ENCODE measurements around the gene GABARAP.
A peak's percentile ranks its signal among the peaks of the same experiment; 100 is the strongest.

The GABARAP gene
- 6.6 to 10.2 (median 7.9) reads per million in 4 donors for total RNA-seq

DNA sequence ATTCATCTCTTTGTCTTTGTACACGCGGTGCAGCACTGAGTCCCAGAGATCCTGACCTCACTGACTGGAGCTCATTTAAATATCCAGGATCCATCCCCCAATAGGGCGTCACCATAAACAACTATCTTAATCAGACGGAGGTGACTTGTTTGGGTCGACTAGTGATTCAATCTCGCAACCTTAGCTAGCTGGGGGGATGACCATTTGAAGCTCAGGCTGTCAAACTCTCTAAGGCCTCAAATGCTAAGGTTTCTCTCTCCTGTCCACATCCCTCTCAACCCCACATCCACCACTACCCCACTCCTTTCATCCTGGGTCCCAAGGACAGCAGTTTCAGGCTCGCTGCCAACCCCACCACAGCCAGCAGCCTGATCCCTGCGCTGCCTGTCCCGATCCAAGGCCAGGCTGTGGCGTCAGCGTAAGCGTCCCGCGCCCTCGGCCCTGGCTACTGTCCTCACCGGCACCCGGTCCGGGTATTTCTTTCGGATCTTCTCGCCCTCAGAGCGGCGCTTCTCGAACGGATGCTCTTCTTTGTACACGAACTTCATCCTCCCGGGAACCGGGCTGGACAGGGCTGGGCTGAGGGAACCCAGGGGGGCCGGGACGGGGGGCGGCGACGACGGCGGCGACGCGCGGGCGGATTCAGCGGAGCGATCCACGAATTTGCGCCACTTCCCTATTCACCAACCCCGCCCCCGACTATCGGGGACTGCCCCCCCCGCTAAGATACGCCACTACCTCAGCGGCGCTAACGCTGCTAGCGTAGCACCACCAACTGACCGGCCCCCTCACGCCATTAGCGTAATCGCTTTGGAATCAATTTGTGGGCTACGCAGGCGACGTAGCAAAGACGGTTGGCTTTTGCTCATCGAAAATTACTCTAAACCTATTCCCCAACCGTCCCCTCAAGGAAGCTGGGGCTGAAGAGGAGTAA, at the start of gene GABARAP:
TSS of gene GABARAP (minus strand) at position 667 of the 934 bp plus-strand sequence. CDS start at position 548, 119 bp downstream.
- peak; percentile 80 to 94 (median 90) for DNase-seq

DNA sequence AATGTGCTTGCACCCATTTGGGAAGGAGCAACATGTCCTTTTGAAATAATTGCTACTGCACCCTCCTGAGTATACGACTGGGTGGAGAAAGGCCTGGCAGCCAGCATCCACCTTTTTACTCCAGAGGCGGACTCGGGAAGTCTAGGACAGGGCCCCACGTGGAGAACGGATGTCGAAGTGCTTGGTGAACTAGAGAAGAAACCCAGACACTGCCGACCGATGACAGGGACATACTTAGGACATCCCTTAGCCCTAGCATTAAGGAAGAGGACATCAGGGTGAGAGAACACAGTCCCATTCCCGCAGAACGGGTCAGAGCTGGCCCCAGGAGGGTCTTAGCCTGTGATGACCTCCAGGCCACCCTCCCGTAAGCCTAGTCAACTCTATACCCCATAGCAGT, 48.4 kb upstream of the GABARAP start:
- no peak for DNase-seq

DNA sequence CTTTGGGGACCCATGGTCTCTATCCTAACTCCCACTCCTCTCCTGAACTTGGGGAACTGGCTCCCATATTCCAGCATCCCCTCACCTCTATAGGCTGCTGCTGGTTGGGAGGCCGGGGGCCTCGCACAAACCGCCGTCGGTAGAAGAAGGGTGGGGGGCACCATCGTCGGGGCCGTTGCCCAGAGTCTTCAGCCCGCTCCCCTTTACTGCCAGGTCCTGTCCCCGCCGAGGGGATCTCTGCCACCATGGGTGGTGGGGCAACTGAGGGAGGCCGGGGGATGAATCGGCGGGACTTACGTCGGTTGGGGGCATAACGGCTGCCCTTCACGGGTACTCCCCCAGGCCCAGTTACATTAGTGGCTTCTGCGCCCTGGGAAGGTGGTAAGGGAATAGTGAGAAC, 47.9 kb upstream of the GABARAP start:
- no peak for DNase-seq

DNA sequence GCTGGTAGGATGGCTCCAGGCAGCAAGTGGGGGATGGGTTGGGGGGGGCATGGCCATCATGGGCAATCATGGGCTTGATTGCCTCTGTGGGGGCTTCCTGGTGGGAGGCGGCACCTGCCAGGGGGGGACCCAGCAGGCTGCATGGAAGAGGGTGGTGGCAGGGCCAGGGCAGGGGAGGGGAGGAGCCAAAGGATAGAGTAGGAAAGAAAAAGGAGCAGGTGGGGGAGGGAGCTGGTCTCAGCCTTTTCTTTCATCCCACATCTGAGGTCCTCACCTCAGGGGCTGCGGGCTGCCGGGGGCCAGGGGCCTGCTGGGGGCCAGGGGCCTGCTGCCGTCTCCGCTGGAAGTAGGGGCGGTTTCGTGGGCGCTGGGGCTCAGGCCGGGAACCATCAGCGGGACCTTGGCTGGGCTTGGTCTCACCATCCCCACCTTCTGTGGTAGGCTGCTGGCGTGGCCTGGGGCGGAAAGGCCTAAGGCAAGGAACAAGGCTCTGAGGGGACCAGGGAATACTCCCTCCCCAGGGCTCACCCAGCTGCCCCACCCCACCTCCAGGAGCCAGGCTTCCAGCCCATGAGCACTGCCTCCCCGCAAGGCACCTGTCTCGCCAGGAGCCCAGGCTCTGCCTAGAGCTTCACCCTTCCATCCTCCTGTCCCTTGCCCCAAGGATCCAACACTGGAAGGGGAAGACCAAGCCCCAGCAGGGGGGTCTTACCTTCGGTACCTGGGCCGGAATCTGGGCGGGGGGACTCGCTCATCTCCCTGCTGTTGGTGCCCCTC, 47.2 kb upstream of the GABARAP start:
- no peak for DNase-seq

DNA sequence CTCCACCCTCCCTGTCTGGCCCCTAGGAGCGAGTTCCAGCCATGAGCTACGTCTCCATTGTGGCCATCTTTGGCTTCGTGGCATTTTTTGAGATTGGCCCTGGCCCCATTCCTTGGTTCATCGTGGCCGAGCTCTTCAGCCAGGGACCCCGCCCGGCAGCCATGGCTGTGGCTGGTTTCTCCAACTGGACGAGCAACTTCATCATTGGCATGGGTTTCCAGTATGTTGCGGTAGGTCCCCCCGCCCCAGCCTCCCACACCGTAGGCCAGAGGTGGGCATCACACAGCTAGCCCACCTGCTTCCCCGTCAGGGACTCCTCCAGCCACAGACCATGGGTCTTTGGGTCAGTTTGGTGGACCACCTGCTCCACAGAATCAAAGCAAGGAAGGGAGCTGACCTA, 43.4 kb upstream of the GABARAP start:
- no peak for DNase-seq

DNA sequence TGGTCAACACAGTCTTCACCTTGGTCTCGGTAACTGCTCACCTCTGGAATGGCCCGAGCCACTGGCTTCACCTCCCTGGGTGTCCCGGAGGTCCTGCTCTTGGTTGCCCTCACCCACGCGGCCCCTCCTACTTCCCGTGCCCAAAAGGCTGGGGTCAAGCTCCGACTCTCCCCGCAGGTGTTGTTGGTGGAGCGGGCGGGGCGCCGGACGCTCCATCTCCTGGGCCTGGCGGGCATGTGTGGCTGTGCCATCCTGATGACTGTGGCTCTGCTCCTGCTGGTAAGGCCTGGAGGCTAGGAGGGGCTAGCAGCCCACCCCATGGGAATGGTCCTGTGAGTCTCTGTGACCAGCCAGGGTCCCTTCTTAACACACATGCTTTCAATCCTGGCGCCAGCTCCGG, 42.7 kb upstream of the GABARAP start:
- DNase-seq = no peak

DNA sequence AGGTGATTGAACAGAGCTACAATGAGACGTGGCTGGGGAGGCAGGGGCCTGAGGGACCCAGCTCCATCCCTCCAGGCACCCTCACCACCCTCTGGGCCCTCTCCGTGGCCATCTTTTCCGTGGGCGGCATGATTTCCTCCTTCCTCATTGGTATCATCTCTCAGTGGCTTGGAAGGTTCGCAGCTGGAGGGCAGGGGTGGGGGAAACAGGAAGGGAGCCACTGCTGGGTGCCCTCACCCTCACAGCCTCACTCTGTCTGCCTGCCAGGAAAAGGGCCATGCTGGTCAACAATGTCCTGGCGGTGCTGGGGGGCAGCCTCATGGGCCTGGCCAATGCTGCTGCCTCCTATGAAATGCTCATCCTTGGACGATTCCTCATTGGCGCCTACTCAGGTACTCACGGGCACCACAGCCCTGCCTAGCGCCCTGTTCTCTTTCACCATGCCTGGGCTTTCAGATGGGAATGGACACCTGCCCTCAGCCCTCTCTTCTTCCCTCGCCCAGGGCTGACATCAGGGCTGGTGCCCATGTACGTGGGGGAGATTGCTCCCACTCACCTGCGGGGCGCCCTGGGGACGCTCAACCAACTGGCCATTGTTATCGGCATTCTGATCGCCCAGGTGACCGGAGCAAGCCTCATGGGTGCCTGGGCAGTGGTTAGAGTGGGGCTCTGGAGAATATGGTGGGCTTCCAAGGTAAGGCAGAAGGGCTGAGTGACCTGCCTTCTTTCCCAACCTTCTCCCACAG, 41.4 kb upstream of the GABARAP start:
- no peak for DNase-seq

DNA sequence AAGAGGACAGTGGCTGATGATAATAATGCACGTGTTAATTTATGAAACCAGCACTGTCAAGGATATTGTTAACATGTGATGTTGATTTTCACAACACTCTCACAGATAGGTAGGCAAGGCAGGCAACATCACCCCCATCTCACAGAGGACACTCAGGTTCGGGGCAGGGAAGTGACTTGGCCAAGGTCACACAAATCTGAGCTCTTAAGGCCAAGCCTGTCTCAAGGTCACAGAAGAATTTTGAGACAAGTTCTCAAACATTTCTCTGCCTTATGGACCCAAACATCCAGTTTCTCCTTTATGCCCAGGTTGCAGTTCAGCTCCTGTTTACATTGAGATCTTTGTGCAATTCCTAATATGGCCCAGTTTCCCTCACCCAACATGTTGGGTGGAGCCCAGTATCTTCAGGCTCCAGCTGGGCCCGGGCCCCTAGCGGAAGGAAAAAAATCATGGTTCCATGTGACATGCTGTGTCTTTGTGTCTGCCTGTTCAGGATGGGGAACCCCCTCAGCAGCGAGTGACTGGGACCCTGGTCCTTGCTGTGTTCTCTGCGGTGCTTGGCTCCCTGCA, 40.6 kb upstream of the GABARAP start:
- no peak for DNase-seq

DNA sequence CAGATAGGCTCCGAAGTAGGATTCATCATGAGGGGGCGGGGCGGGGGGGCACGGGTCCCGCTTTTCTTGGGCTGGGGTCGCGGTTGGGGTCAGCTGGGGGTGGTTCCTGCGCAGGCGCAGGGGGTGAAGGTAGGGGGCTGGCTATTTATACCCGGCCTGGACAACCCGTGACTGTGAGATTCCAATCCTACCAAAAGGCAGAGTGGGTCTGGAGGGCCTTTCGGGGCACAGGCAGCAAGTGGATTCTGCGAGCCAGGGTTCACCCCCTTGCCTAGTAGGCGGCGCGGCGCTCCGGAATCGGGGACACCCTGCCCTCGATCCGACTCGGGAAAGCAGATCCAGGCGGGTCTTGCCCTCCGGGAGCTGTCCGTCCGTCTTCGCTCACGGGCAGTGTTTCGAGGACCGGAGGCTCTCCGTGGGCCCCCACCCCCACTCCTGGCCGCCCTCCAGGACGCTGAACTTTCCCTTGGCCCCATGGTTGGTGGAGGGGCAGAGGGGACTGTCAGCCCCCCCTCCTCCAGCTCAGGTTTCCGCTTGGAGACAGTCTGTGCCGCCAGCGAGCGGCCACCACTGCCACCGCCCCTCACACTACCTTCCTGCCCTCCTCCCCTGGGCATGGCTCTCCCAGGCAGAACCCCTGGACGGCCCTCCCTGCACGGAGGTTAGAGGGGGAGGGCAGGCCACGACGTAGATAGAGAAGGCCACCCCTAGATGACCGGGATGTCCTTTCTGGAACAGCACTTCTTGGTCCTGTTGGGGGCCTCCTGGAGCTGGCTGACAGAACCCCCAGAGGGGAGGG, 39.9 kb upstream of the GABARAP start:
- DNase-seq = no peak

DNA sequence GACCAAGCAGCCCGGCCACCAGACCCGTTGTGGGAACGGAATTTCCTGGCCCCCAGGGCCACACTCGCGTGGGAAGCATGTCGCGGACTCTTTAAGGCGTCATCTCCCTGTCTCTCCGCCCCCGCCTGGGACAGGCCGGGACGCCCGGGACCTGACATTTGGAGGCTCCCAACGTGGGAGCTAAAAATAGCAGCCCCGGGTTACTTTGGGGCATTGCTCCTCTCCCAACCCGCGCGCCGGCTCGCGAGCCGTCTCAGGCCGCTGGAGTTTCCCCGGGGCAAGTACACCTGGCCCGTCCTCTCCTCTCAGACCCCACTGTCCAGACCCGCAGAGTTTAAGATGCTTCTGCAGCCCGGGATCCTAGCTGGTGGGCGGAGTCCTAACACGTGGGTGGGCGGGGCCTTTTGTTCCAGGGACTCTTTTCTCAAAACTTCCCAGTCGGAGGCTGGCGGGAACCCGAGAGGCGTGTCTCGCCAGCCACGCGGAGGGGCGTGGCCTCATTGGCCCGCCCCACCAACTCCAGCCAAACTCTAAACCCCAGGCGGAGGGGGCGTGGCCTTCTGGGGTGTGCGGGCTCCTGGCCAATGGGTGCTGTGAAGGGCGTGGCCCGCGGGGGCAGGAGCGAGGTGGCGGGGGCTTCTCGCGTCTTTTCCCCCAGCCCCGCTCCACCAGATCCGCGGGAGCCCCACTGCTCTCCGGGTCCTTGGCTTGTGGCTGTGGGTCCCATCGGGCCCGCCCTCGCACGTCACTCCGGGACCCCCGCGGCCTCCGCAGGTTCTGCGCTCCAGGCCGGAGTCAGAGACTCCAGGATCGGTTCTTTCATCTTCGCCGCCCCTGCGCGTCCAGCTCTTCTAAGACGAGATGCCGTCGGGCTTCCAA, 39.1 kb upstream of the GABARAP start, which contains the start of gene SLC2A4:
TSS of gene SLC2A4 (plus strand) at position 645 of the 879 bp plus-strand sequence. CDS start at position 862, 217 bp downstream.
- peak; percentile 68 to 85 (median 74) for DNase-seq

DNA sequence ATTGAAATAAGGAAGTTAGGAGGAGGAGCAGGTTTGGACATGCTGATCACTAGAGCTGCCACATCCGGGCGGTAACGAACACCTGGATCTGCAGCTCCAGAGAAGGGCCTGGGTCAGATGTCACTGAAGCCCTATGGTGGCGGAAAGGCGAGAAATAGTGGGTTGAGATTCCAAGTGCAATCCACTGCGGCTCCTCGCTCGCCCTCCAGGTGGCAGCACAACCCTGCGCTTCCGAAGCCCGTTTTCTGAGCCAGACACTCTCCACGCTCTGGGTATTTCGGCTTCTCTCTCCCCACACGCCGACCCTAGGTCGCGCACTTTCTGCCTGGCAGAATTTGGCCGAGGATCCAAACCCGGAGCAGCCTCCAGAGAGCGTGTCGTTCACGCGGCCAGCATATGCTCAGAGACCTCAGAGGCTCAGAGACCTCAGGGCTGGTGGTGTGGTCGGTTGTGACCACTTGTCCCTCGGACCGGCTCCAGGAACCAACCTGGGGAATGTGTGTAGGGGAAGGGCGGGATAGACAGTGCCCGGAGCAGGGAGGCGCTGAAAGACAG, 38.3 kb upstream of the GABARAP start:
- DNase-seq = peak; percentile 67 to 83 (median 78)

DNA sequence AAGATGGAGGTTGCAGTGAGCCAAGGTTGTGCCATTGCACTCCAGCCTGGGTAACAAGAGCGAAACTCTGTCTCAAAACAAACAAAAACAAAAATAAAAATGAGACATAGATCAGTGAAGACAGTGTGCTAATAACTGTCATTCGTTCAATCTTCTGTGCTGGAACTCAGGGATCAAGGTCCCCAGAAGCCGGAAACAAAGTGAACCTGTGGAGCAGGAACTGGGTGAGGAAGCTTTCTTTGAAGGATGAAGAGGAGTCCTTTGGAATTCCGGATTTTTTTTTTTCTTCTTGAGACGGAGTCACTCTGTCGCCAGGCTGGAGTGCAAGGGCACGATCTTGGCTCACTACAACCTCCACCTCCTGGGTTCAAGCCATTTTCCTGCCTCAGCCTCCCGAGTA, 37.2 kb upstream of the GABARAP start:
- DNase-seq = no peak

DNA sequence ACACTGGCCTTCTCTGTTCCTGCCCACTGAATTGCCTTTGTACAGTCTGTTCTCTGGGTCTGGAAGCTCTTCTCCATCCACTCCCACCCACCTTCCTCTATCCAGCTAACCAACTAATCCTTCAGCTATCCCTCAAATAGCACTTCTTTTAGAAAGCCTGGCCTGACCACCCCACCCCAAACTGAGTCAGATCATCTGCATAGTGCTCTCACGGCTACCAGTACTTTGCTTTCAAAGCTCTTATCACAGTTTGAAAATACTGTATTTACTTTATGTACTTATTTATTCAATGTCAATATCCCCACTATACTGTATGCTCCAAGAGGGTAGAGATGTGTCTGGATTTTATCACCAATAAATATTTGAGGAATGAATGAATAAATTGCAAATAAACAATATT, 24.5 kb upstream of the GABARAP start:
- DNase-seq = no peak

DNA sequence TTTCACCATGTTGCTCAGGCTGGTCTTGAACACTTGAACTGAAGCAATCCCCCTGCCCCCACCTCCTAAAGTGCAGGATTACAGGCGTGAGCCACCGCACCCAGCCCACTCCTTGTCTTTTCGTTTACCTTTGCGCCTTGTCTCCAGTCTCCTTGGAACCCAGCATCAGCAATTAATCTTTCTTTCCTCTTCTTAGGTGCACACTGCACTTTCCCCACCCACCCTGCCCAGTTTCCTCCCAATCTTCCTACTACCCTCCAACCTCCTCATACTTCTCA, 21.5 kb upstream of the GABARAP start:
- no peak for DNase-seq

DNA sequence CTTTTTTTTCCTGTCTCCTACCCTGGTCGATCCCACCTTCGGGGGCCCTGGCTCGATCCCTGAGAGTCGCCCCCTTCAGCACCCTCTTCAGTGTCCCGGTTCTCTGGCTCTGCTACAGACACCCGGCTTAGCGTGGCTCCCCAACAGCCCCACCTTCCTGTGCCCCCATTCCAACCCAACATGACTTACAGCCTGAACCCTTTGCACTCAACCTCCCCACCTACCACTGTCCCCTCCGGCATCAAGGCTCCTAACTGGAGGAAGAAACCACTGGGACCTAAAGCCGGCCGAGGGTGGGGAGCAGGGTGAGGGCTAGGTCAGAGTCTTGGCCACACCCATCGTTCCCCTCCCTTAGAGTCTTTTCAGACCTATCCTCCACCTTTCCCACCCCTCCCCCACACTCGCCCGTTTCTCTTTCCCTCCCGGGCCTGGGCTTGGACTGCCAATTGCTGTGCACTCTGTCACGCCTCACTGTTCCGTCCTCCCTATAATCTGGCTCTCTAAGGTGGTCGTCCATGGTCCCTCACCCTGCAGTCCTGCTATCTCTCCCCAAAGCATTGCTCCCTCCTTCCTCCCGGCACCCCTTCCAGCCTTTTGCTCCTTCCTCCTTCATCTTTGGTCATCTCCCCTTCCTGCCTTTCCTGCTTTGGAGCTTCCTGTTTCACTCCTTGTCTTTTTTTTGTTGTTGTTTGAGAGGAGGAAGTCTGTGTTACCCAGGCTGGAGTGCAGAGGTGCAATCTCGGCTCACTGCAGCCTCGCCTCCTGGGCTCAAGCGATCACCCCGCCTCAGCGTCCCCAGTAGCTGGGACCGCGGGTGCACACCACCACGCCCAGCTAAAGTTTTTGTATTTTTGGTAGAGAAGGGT, 20.9 kb upstream of the GABARAP start:
- no peak for DNase-seq

DNA sequence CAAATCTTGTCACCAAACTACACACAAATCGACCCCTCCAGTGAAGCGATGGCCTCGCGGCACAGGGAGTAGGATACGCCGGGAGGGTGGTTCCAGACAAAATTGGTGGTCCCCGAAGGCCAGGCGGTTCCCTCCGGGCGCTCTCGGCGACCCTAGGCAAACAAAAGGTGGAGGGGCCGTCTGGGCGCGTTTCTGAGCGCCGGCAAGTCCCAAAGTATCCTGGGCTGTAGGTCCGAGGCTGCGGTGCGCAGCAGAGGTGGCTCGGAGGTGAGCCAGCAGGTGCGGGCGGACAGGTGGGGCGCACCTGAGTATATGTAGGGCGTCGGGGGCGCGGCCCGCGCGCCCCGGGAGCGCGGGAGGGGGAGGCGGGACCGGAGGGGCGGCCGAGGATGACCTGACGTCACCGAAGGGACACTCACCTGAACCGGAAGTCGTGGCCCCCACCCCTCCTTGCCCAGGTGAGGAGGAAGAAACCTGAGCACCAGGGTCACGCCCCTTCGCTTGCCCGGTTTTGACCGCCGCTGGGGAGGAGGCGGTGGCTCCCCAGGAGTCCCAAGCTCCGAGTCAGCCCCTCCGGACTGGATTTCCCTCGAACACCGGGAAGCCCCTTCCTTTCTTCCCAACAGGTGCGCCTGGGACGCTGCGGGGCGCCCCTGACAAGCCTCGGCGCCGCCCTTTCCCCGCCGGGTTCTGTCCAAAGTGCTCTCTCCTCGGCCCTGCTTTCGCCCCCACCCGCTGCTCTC, 20.1 kb upstream of the GABARAP start, which contains the start of gene CLDN7:
TSS of gene CLDN7 (minus strand) at position 287 of the 743 bp plus-strand sequence. CDS start 435 bp downstream, outside the sequence.
- DNase-seq = no peak

DNA sequence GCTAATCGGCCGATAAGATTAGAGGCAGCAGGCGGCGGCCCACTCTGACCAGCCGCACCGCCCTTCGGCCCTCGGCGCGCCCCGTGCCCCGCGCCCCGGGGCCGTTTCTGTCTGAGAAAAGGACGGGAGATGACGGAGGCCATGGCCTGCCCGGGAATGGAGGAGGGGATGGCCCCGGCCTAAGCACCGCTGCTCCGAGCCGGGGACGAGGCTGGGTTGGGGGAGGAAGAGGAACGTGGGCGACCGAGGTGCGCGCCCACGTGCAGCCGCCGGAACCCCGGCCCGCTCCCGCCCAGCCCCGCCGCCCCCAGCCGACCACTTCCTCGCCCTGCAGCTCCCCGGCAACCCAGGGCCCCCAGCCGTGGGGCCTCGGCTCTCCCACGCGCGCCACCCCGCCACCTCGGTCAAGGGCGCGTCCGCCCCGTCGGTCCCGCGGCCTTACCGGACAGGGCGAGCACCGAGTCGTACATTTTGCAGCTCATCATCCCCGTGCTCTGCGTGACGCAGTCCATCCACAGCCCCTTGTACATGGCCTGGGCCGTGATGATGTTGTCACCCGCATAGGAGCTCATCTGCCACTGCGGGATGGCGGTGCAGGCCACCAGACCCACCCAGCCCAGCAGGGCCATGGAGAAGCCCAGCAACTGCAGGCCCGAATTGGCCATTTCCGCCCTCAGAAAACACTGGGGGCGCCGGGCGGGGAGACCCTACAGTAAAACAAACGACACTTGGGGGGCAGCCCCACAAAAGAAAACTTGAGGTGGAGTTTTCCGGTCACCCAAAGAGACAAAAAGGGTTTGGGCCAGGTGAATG, 19.3 kb upstream of the GABARAP start:
- DNase-seq = peak in 2 of 5 donors; percentile 16 to 20
